Measurements from ENCODE around the gene DPRX. TPM values are rescaled to one million over a fixed set of nuclear protein-coding genes. Genes with fewer than 3 reads are reported as not detected.

DPRX gene
- total RNA-seq, 2 experiments from 2014 or later: not detected

- Mint-ChIP-seq H3K27ac (no peak overlapping the region), H3K4me1 (peaks cover 5% of the 10 kb centered on the region), H3K4me3 (no peak overlapping the region), H3K36me3 (ENCODE audit: low read depth) (no peaks in the 10 kb centered on the region), H3K27me3 (no peaks in the 10 kb centered on the region), H3K9me3 (peaks cover 16% of the 10 kb centered on the region)
- DNase-seq: no peak
- ChIA-PET POLR2A (no interaction called here), CTCF (no interaction called here)
Measured at GRCh38 chr19:53624771-53625545, 6.8 kb upstream of the DPRX start.

DNA sequence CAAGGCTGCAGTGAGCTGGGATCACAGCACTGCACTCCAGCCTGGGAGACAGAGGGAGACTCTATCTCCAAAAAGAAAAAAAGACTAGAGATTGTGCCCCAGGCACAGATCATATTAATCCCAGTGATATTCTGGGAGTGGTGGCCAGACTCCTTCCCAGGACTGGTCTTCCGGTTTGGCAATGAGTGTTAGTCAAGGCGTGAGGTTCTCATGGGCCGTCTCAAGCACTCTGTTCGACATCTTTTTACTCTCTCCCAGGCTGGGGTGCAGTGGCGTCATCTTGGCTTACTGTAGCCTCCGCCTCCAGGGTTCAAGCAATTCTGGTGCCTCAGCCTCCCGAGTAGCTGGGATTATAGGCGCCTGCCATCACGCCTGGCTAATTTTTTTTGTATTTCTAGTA, 5.3 kb upstream of the DPRX start:
- Mint-ChIP-seq H3K36me3 (ENCODE audit: low read depth) (no peaks in the 10 kb centered on the region), H3K27ac (no peak overlapping the region), H3K4me3 (no peak overlapping the region), H3K4me1 (peaks cover 5% of the 10 kb centered on the region), H3K27me3 (no peaks in the 10 kb centered on the region), H3K9me3 (peaks cover 15% of the 10 kb centered on the region)
- CTCF ChIA-PET: no interaction called here
- DNase-seq: no peak
- POLR2A ChIA-PET: no interaction called here

DNA sequence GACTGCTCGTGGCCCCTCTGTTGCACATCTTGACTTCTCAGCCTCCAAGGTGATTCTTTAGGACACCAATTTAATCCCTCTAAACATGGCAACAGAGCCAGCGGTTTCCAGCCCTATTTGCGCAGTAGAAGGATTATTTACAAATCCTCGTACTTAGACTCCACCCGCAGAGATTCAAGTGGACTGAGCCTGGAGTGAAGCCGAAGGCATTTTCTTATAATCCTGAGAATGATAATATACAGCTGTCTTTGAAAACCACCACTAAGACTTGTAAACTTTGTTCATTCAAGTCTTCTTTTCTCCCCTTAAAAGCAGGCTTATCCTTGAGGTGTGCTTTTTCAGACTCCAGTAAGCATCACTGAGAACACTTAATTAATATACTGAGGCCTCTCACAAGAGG, 4.8 kb upstream of the DPRX start:
- peaks cover 5% of the 10 kb centered on the region for H3K4me1 Mint-ChIP-seq
- ChIA-PET CTCF (no interaction called here), POLR2A (no interaction called here)
- no peak for DNase-seq
- no peaks in the 10 kb centered on the region for H3K36me3 Mint-ChIP-seq (ENCODE audit: low read depth)
- H3K4me3 Mint-ChIP-seq: no peak overlapping the region
- H3K27me3 Mint-ChIP-seq: no peaks in the 10 kb centered on the region
- H3K27ac Mint-ChIP-seq: no peak overlapping the region
- H3K9me3 Mint-ChIP-seq: peaks cover 14% of the 10 kb centered on the region

- peaks cover 18% of the 10 kb centered on the region for H3K9me3 Mint-ChIP-seq
- H3K36me3 Mint-ChIP-seq (ENCODE audit: low read depth): no peaks in the 10 kb centered on the region
- no peak overlapping the region for H3K27ac Mint-ChIP-seq
- no peaks in the 10 kb centered on the region for H3K4me1 Mint-ChIP-seq
- no peak for DNase-seq
- H3K27me3 Mint-ChIP-seq: no peaks in the 10 kb centered on the region
- ChIA-PET CTCF (no interaction called here), POLR2A (no interaction called here)
- no peak overlapping the region for H3K4me3 Mint-ChIP-seq
Measured at GRCh38 chr19:53634768-53635167, 3.0 kb downstream of the DPRX start.

GRCh38 chr19:53639471-53639870, 7.7 kb downstream of the DPRX start:
- POLR2A ChIA-PET: no interaction called here
- no peak for DNase-seq
- peaks cover 25% of the 10 kb centered on the region for H3K9me3 Mint-ChIP-seq

GRCh38 chr19:53642381-53643099, 10.7 kb downstream of the DPRX start:
- H3K4me3 Mint-ChIP-seq: no peak overlapping the region
- no peak overlapping the region for H3K27ac Mint-ChIP-seq
- no peaks in the 10 kb centered on the region for H3K36me3 Mint-ChIP-seq (ENCODE audit: low read depth)
- ChIA-PET CTCF (no interaction called here), POLR2A (no interaction called here)
- DNase-seq: no peak
- peaks cover 17% of the 10 kb centered on the region for H3K9me3 Mint-ChIP-seq
- no peaks in the 10 kb centered on the region for H3K27me3 Mint-ChIP-seq
- no peaks in the 10 kb centered on the region for H3K4me1 Mint-ChIP-seq

More at GRCh38 chr19:53639471-53639870, 7.7 kb downstream of the DPRX start:
- H3K4me3 Mint-ChIP-seq: no peak overlapping the region
- no peaks in the 10 kb centered on the region for H3K27me3 Mint-ChIP-seq
- CTCF ChIA-PET: no interaction called here
- H3K36me3 Mint-ChIP-seq (ENCODE audit: low read depth): no peaks in the 10 kb centered on the region
- H3K27ac Mint-ChIP-seq: no peak overlapping the region
- H3K4me1 Mint-ChIP-seq: no peaks in the 10 kb centered on the region

DNA sequence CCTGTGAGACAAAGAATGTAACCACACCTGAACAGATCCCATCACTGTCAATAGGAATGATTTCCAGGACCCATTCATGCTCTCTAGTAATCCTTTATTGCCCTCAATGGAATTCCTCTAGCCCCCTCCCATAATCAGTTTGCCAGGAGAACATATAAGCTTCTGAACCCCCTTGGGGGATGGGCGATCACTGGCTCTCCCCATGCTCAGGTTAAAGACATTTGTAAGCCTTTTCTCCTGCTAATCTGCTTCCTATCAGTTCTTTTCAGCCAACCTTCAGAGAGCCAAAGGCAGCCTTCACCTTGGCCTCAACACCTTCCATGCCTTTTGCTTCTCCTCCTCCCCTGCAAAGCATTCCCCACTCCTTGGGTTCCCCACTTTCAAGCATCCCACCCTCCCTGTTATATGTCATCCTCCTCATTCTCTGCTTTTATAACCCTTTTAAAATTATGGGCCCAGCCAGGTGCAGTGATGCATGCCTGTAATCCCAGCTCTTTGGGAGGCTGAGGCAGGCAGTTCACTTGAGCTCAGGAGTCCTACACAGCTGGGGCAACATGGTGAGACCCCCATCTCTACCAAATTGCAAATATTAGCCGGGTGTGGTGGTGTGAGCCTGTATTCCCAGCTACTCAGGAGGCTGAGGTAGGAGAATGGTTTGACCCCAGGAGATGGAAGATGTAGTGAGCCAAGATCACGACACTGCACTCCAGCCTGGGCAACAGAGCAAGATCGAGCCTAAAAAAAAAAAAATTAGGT, 12.4 kb downstream of the DPRX start:
- no peaks in the 10 kb centered on the region for H3K4me1 Mint-ChIP-seq
- no peak overlapping the region for H3K4me3 Mint-ChIP-seq
- ChIA-PET POLR2A (no interaction called here), CTCF (no interaction called here)
- no peaks in the 10 kb centered on the region for H3K36me3 Mint-ChIP-seq (ENCODE audit: low read depth)
- no peak for DNase-seq
- peaks cover 20% of the 10 kb centered on the region for H3K9me3 Mint-ChIP-seq
- no peak overlapping the region for H3K27ac Mint-ChIP-seq
- H3K27me3 Mint-ChIP-seq: no peaks in the 10 kb centered on the region

- ChIA-PET POLR2A (no interaction called here), CTCF (no interaction called here)
- peaks cover 25% of the 10 kb centered on the region for H3K9me3 Mint-ChIP-seq
- no peak overlapping the region for H3K4me3 Mint-ChIP-seq
- H3K27me3 Mint-ChIP-seq: no peaks in the 10 kb centered on the region
- no peaks in the 10 kb centered on the region for H3K36me3 Mint-ChIP-seq (ENCODE audit: low read depth)
- no peak overlapping the region for H3K27ac Mint-ChIP-seq
- no peak for DNase-seq
- no peaks in the 10 kb centered on the region for H3K4me1 Mint-ChIP-seq
Measured at GRCh38 chr19:53646144-53646543, 14.3 kb downstream of the DPRX start.

DNA sequence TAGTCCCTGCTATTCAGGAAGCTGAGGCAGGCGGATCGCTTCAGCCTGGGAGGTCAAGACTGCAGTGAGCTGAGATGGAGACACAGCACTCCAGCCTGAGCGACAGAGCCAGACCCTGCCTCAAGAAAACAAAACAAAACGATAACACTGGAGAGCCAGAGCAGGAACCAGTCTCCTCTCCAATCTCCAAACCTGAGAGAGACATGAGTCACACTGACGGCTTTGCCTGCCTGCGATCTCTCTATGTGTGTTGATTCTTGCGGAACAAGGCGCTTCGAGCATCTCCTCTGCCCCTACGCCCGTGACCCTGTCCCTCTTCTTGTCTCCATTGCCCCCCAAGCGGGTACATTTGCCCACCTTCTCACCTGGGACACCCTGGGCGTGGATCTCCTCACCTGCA, 15.6 kb downstream of the DPRX start:
- Mint-ChIP-seq H3K36me3 (ENCODE audit: low read depth) (no peaks in the 10 kb centered on the region), H3K4me3 (no peak overlapping the region), H3K9me3 (peaks cover 22% of the 10 kb centered on the region), H3K27me3 (no peaks in the 10 kb centered on the region), H3K4me1 (no peaks in the 10 kb centered on the region), H3K27ac (no peak overlapping the region)
- no peak for DNase-seq
- ChIA-PET CTCF (no interaction called here), POLR2A (no interaction called here)

DNA sequence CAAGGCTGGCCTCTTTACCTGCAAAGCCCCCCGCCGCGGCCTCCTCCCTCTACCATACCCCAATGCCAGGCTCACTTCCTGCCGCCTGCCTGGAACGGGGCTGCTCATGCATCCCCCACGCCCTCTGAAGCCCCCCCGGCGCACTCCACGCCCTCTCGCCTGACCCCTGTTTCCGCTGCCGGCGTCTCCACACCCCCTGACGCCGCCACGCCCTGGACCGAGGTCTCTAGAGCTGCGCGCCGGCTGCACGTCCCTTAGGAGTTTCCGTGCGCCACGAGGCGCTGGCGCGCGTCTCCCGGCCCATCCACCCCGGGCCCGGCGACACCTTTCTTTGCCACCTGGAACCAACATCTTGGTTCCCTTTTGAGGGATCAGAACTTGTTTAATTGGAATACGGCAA, 16.0 kb downstream of the DPRX start:
- no peak for DNase-seq
- ChIA-PET CTCF (no interaction called here), POLR2A (no interaction called here)
- Mint-ChIP-seq H3K4me1 (no peaks in the 10 kb centered on the region), H3K36me3 (ENCODE audit: low read depth) (no peaks in the 10 kb centered on the region), H3K9me3 (peaks cover 21% of the 10 kb centered on the region), H3K27ac (no peak overlapping the region), H3K27me3 (no peaks in the 10 kb centered on the region), H3K4me3 (no peak overlapping the region)

GRCh38 chr19:53649746-53650593, 18.2 kb downstream of the DPRX start:
- POLR2A ChIA-PET: no interaction called here

GRCh38 chr19:53652476-53652875, 20.7 kb downstream of the DPRX start:
- CTCF ChIA-PET: no interaction called here
- no peak overlapping the region for H3K27ac Mint-ChIP-seq
- POLR2A ChIA-PET: no interaction called here

More at GRCh38 chr19:53649746-53650593, 18.2 kb downstream of the DPRX start:
- H3K4me3 Mint-ChIP-seq: no peak overlapping the region
- no peaks in the 10 kb centered on the region for H3K4me1 Mint-ChIP-seq
- H3K9me3 Mint-ChIP-seq: peaks cover 17% of the 10 kb centered on the region
- no peak for DNase-seq
- H3K27ac Mint-ChIP-seq: no peak overlapping the region
- CTCF ChIA-PET: no interaction called here
- no peaks in the 10 kb centered on the region for H3K27me3 Mint-ChIP-seq
- H3K36me3 Mint-ChIP-seq (ENCODE audit: low read depth): no peaks in the 10 kb centered on the region

GRCh38 chr19:53655042-53655665, 23.4 kb downstream of the DPRX start:
- no peak overlapping the region for H3K4me3 Mint-ChIP-seq
- no peaks in the 10 kb centered on the region for H3K4me1 Mint-ChIP-seq
- no peak for DNase-seq
- no peak overlapping the region for H3K27ac Mint-ChIP-seq
- ChIA-PET CTCF (no interaction called here), POLR2A (no interaction called here)
- H3K9me3 Mint-ChIP-seq: peaks cover 32% of the 10 kb centered on the region
- H3K27me3 Mint-ChIP-seq: no peaks in the 10 kb centered on the region
- H3K36me3 Mint-ChIP-seq (ENCODE audit: low read depth): no peaks in the 10 kb centered on the region

More at GRCh38 chr19:53652476-53652875, 20.7 kb downstream of the DPRX start:
- H3K27me3 Mint-ChIP-seq: no peaks in the 10 kb centered on the region
- H3K36me3 Mint-ChIP-seq (ENCODE audit: low read depth): no peaks in the 10 kb centered on the region
- H3K4me1 Mint-ChIP-seq: no peaks in the 10 kb centered on the region
- no peak overlapping the region for H3K4me3 Mint-ChIP-seq
- peaks cover 23% of the 10 kb centered on the region for H3K9me3 Mint-ChIP-seq
- no peak for DNase-seq

All from activated CD4-positive, alpha-beta memory T cell treated with anti-CD3 and anti-CD28 coated beads, Interleukin-2, amount 10 ng/mL, durations not matched to agents 7 days and 5 days (primary cell).